Activated CD4-positive, alpha-beta T cell treated with anti-CD3 and anti-CD28 coated beads, Interleukin-2, amount 50 U/mL, for 24 hours (primary cell): Measurements from ENCODE around the gene EPX.
A peak's percentile ranks its signal among the peaks of the same experiment; 100 is the strongest.

Source experiments
- DNase-seq, 2 donors: peaks; one replicate each; pipeline ENCODE4 v3.0.0-alpha.2; 2020; ENCODE audit warnings: low read depth in 1 of 2, low spot score in 1 of 2

Gene EPX

GRCh38 chr17:58184986-58185761 is 7.4 kb upstream of the EPX start:
- DNase-seq = no peak

GRCh38 chr17:58186591-58186990 is 5.9 kb upstream of the EPX start:
- DNase-seq = no peak

GRCh38 chr17:58187063-58187462 is 5.5 kb upstream of the EPX start:
- DNase-seq = no peak

GRCh38 chr17:58187675-58188074 is 4.9 kb upstream of the EPX start:
- no peak for DNase-seq

- DNase-seq = no peak
These were observed 2.9 kb upstream of the EPX start for GRCh38 chr17:58189436-58190146.

GRCh38 chr17:58191241-58191896 is 1.2 kb upstream of the EPX start:
- DNase-seq = no peak

- no peak for DNase-seq
These were observed 1.2 kb downstream of the EPX start for GRCh38 chr17:58193641-58194255.

GRCh38 chr17:58195518-58196123 is 3.1 kb downstream of the EPX start:
- DNase-seq = no peak

- no peak for DNase-seq
These were observed 4.1 kb downstream of the EPX start for GRCh38 chr17:58196610-58197009.

GRCh38 chr17:58200024-58200633 is 7.6 kb downstream of the EPX start:
- peak; percentile 24 to 44 for DNase-seq

GRCh38 chr17:58202859-58203258 is 10.3 kb downstream of the EPX start:
- no peak for DNase-seq

- no peak for DNase-seq
These were observed 12.3 kb downstream of the EPX start for GRCh38 chr17:58204796-58205195.

GRCh38 chr17:58205936-58206335 is 13.4 kb downstream of the EPX start:
- DNase-seq = no peak

- DNase-seq = no peak
These were observed 14.9 kb downstream of the EPX start for GRCh38 chr17:58207451-58207850.

- no peak for DNase-seq
These were observed 15.8 kb downstream of the EPX start for GRCh38 chr17:58208344-58208743.

GRCh38 chr17:58210922-58211321 is 18.4 kb downstream of the EPX start:
- no peak for DNase-seq

- DNase-seq = no peak
These were observed 23.2 kb downstream of the EPX start for GRCh38 chr17:58215685-58216084.

GRCh38 chr17:58217766-58218165 is 25.2 kb downstream of the EPX start:
- DNase-seq = no peak

- DNase-seq = peak; percentile 92 to 94
These were observed 26.7 kb downstream of the EPX start, which contains the start of gene MKS1 for GRCh38 chr17:58219007-58219788. MKS1 (minus strand) TSS chr17:58219255; CDS start chr17:58219230, 25 bp downstream.

GRCh38 chr17:58219789-58220183 is 27.3 kb downstream of the EPX start:
- DNase-seq = no peak
